ENCODE data around the gene VPS13A. TPM values are rescaled to one million over a fixed set of nuclear protein-coding genes. Genes with fewer than 3 reads are reported as not detected.

VPS13A gene
- total RNA-seq, 4 donors from 2014 or later, result 33.4 to 47.8 (median 40.7) TPM

DNA sequence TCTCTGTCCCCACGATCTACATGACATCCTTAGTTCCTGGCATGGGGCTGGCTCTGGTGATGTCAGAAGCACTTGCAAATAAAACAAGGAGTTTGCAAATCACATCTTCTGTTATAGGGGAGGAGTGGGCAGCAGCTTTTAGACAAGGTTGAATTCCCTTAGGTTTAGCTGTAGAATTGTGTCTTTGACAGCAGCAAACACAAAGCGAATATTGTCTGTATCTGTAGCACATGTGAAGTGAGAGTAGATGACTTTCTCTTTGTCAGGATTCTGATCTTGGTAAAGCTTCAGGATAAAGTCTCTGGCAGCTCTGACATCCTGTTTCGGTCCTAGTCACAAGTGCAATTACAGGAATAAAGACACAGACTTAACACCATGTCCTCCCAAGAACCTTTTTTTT is 246.5 kb downstream of the VPS13A start:
- TF ChIP-seq EP300 (IDR thresholded peaks at IDR 0.05) (no peak), POLR2A (IDR thresholded peaks at IDR 0.05; ENCODE audit: low read depth) (no peak), POLR2AphosphoS5 (IDR thresholded peaks at IDR 0.05) (no peak)
- TF ChIP-seq, protein P1, sequence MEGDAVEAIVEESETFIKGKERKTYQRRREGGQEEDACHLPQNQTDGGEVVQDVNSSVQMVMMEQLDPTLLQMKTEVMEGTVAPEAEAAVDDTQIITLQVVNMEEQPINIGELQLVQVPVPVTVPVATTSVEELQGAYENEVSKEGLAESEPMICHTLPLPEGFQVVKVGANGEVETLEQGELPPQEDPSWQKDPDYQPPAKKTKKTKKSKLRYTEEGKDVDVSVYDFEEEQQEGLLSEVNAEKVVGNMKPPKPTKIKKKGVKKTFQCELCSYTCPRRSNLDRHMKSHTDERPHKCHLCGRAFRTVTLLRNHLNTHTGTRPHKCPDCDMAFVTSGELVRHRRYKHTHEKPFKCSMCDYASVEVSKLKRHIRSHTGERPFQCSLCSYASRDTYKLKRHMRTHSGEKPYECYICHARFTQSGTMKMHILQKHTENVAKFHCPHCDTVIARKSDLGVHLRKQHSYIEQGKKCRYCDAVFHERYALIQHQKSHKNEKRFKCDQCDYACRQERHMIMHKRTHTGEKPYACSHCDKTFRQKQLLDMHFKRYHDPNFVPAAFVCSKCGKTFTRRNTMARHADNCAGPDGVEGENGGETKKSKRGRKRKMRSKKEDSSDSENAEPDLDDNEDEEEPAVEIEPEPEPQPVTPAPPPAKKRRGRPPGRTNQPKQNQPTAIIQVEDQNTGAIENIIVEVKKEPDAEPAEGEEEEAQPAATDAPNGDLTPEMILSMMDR (IDR thresholded peaks at IDR 0.05), result no peak
- H3K4me3 ChIP-seq, result no peak overlapping the region
- no peaks in the 10 kb centered on the region for H3K9me3 ChIP-seq
- DNase-seq (ENCODE audit: extremely low spot score), result no peak
- H3K27ac ChIP-seq (replicated peaks in 1 of 4), result no peak overlapping the region
- H3K36me3 ChIP-seq, result peaks cover 0 to 17% (median 0%) of the 10 kb centered on the region in 4 donors
- H3K4me1 ChIP-seq, result peaks cover 0 to 5% (median 0%) of the 10 kb centered on the region in 4 donors
- WGBS, result 76% methylated on average over 3 of the region's 3 CpGs
- no peaks in the 10 kb centered on the region for H3K27me3 ChIP-seq
- intact Hi-C loops (cut with DNase I), result no loop called here

DNA sequence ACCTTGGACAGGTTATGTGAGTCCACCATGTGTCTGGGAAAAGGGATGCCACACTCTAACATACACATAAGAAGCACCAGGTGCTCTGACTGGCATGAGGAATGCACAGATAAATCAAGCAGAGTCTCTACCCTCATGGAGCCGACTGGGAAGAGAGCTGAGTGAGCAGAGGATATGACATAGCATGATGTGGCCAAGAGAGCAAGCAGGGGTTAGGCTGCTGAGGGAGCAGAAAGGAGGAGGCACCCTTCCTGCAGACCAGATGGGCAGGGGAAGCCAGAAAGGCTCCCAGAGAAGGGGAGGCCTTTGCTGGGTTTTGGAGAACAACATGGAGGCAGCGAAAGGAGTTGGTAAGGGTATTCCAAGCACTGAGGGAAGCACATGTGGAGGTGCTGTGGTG is 247.7 kb downstream of the VPS13A start:
- no peak for DNase-seq (ENCODE audit: extremely low spot score)
- Histone ChIP-seq H3K27me3 (no peaks in the 10 kb centered on the region), H3K27ac (replicated peaks in 1 of 4) (no peak overlapping the region), H3K4me1 (peaks cover 0 to 5% (median 0%) of the 10 kb centered on the region in 4 donors), H3K9me3 (no peaks in the 10 kb centered on the region), H3K36me3 (peaks cover 0 to 17% (median 0%) of the 10 kb centered on the region in 4 donors), H3K4me3 (no peak overlapping the region)
- 83% methylated on average over 2 of the region's 2 CpGs for WGBS
- TF ChIP-seq POLR2A (IDR thresholded peaks at IDR 0.05; ENCODE audit: low read depth) (no peak), EP300 (IDR thresholded peaks at IDR 0.05) (no peak), POLR2AphosphoS5 (IDR thresholded peaks at IDR 0.05) (no peak)
- TF ChIP-seq, protein P1 (IDR thresholded peaks at IDR 0.05), result no peak
- intact Hi-C loops (cut with DNase I), result no loop called here

DNA sequence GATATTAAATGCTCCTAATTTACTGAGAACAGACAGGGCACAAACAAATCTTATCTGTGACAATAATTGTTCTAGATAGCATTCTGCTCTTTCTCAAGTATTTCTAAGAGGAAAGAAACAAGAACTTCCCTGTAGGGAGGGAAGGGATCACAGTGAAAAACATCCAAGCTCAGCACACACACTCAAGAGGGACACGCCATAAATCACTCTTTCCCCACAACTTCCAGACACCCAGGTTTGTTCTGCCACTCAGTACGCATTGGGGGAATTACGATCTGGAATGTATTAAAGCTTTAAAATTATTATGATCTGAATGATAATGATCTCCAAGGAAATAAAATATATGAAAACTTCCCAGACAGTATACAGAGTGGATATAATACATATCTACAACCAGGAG is 249.4 kb downstream of the VPS13A start:
- Histone ChIP-seq H3K9me3 (no peaks in the 10 kb centered on the region), H3K27ac (replicated peaks in 1 of 4) (no peak overlapping the region), H3K27me3 (no peaks in the 10 kb centered on the region), H3K4me3 (no peak overlapping the region), H3K36me3 (peaks cover 0 to 23% (median 0%) of the 10 kb centered on the region in 4 donors), H3K4me1 (peaks cover 0 to 5% (median 0%) of the 10 kb centered on the region in 4 donors)
- intact Hi-C loops (cut with DNase I), result no loop called here
- DNase-seq (ENCODE audit: extremely low spot score), result no peak
- WGBS, result 67% methylated on average over 3 of the region's 3 CpGs
- TF ChIP-seq POLR2AphosphoS5 (IDR thresholded peaks at IDR 0.05), result no peak
- no peak for TF ChIP-seq EP300 (IDR thresholded peaks at IDR 0.05)
- TF ChIP-seq, protein P1 (IDR thresholded peaks at IDR 0.05), result no peak
- TF ChIP-seq POLR2A (IDR thresholded peaks at IDR 0.05; ENCODE audit: low read depth), result no peak

DNA sequence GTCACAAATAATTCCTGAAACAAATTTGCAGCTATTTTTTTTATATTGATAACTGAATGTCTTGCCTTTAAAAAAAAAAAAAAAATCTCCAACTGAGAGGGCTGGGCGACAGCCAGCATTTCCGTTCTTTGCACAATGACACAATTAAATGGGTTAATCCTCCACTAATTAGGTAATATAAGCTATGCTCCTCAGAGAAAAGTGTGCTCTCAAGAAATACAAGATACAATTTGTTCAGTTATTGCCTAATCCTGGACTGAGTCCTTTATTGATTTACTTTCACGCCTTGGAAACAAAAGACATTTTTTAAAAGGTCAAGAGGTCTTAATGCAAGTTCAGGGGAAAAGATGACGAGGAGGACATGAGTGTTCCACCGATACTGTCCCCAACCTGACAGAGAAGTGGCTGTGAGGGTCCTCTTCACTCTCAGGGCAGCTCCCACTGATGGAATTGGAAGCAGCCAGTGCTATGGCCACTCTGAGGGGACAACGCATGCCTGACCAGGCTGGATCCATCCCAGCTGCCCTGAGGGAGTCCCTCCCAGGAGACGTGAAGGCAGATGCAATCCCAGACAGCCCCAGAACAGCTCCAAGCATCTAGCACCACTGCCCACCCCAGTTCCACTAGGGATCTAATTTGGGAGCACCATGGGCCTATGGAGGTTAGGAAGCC is 250.1 kb downstream of the VPS13A start:
- peaks cover 0 to 5% (median 0%) of the 10 kb centered on the region in 4 donors for H3K4me1 ChIP-seq
- DNase-seq (ENCODE audit: extremely low spot score), result no peak
- H3K27ac ChIP-seq (replicated peaks in 1 of 4), result no peak overlapping the region
- intact Hi-C loops (cut with DNase I), result no loop called here
- 63% methylated on average over 7 of the region's 7 CpGs for WGBS
- H3K4me3 ChIP-seq, result no peak overlapping the region
- no peaks in the 10 kb centered on the region for H3K9me3 ChIP-seq
- no peaks in the 10 kb centered on the region for H3K27me3 ChIP-seq
- TF ChIP-seq POLR2A (IDR thresholded peaks at IDR 0.05; ENCODE audit: low read depth), result no peak
- TF ChIP-seq EP300 (IDR thresholded peaks at IDR 0.05), result no peak
- TF ChIP-seq POLR2AphosphoS5 (IDR thresholded peaks at IDR 0.05), result no peak
- TF ChIP-seq, protein P1 (IDR thresholded peaks at IDR 0.05), result no peak
- H3K36me3 ChIP-seq, result peaks cover 0 to 23% (median 0%) of the 10 kb centered on the region in 4 donors

All from esophagus muscularis mucosa (tissue), 4 donors.